Testis (tissue), 2 donors: ENCODE results near the gene SYNE1.

Experiments
- POLR2A ChIP-seq: fragments of 450-650 bp; IDR thresholded peaks from one replicate; pipeline ENCODE4 v1.6.1; 2017; ENCODE audit warnings: antibody characterized with exemption, mild to moderate bottlenecking, moderate library complexity
- TF ChIP-seq, protein P1 (sequence below), 3 experiments: fragments of 450-650 bp in 2 of 3; fragments of 200-600 bp in 1 of 3; sonication (generic) in 1 of 3; IDR thresholded peaks; one replicate each; pipeline ENCODE4 v1.5.1; 2016 to 2019; ENCODE audit warnings: antibody characterized with exemption in 3 of 3, mild to moderate bottlenecking in 2 of 3, moderate library complexity in 1 of 3

DNA sequence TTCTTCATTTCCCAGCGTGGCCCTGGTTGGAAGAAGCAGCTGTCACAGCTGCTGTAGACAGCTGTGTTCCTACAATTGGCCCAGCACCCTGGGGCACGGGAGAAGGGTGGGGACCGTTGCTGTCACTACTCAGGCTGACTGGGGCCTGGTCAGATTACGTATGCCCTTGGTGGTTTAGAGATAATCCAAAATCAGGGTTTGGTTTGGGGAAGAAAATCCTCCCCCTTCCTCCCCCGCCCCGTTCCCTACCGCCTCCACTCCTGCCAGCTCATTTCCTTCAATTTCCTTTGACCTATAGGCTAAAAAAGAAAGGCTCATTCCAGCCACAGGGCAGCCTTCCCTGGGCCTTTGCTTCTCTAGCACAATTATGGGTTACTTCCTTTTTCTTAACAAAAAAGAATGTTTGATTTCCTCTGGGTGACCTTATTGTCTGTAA, 537.0 kb downstream of the SYNE1 start:
- TF ChIP-seq POLR2A, result no peak
- TF ChIP-seq, protein P1, sequence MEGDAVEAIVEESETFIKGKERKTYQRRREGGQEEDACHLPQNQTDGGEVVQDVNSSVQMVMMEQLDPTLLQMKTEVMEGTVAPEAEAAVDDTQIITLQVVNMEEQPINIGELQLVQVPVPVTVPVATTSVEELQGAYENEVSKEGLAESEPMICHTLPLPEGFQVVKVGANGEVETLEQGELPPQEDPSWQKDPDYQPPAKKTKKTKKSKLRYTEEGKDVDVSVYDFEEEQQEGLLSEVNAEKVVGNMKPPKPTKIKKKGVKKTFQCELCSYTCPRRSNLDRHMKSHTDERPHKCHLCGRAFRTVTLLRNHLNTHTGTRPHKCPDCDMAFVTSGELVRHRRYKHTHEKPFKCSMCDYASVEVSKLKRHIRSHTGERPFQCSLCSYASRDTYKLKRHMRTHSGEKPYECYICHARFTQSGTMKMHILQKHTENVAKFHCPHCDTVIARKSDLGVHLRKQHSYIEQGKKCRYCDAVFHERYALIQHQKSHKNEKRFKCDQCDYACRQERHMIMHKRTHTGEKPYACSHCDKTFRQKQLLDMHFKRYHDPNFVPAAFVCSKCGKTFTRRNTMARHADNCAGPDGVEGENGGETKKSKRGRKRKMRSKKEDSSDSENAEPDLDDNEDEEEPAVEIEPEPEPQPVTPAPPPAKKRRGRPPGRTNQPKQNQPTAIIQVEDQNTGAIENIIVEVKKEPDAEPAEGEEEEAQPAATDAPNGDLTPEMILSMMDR (IDR thresholded peaks at IDR 0.05), result no peak
